Prostate gland (tissue), 2 donors: ENCODE results near the gene CDYL2. TPM values are rescaled to one million over a fixed set of nuclear protein-coding genes. Genes with fewer than 3 reads are reported as not detected.

Experiments used
- DNase-seq: peaks from one replicate; pipeline ENCODE4 v3.0.0-alpha.2; 2019; ENCODE audit warnings: low spot score
- H3K27ac ChIP-seq, 2 donors: fragments of 200-600 bp; sonication (generic); 2 replicates each; pipeline ENCODE4 v1.5.1; 2017 to 2019
- H3K27me3 ChIP-seq: fragments of 200-600 bp; sonication (generic); replicated peaks from 2 replicates; pipeline ENCODE4 v1.5.1; 2019; ENCODE audit not compliant: insufficient read depth
- H3K36me3 ChIP-seq, 2 donors: fragments of 200-600 bp; sonication (generic); 1 replicate in 1 of 2; 2 replicates in 1 of 2; pipeline versions ENCODE4 v1.5.1 to v1.8.1; 2017 to 2019
- H3K4me1 ChIP-seq: fragments of 200-600 bp; sonication (generic); replicated peaks from 2 replicates; pipeline ENCODE4 v1.5.1; 2019
- H3K4me3 ChIP-seq, 2 donors: fragments of 200-600 bp; sonication (generic); 2 replicates each; pipeline ENCODE4 v1.5.1; 2017 to 2019
- H3K9me3 ChIP-seq: fragments of 200-600 bp; sonication (generic); 2 replicates; pipeline ENCODE4 v1.5.1; 2017
- CTCF ChIP-seq, 4 experiments: fragments of 200-600 bp in 2 of 4; fragments of 450-650 bp in 2 of 4; sonication (generic) in 2 of 4; IDR thresholded peaks; 1 replicate in 3 of 4; 2 replicates in 1 of 4; pipeline ENCODE4 v1.5.1; 2016 to 2019; ENCODE audit warnings: antibody characterized with exemption in 4 of 4, mild to moderate bottlenecking in 2 of 4, moderate library complexity in 2 of 4
- POLR2A ChIP-seq: fragments of 450-650 bp; IDR thresholded peaks from one replicate; pipeline ENCODE4 v1.6.1; 2016; ENCODE audit warnings: antibody characterized with exemption, mild to moderate bottlenecking
- POLR2AphosphoS5 ChIP-seq: sonication (generic); formaldehyde crosslinking; IDR thresholded peaks from one replicate; pipeline ENCODE4 v1.6.1; 2017; ENCODE audit warnings: antibody characterized with exemption
- WGBS: methylation state at CpG from one replicate; pipeline ENCODE4 v1.1.5; 2018; 5-methylcytosine and 5-hydroxymethylcytosine counted together
- intact Hi-C: fragments of 100-400 bp; cut with DNase I; formaldehyde crosslinking; loops from one replicate; pipeline ENCODE4 v1.14.2; 2022
- total RNA-seq, 2 donors: library from RNA; depleted of rRNA; stranded (reverse); fragments of >200 nt; gene quantifications; one replicate each; pipeline ENCODE4 v1.1.0, GENCODE V29; 2016

CDYL2 gene
- total RNA-seq, 2 donors from 2014 or later: 42.8 to 63.7 TPM

GRCh38 chr16:80601182-80601581 is 203.2 kb downstream of the CDYL2 start:
- TF ChIP-seq CTCF (IDR thresholded peaks at IDR 0.05) (no peak), POLR2A (no peak), POLR2AphosphoS5 (no peak)
- no peak overlapping the region for H3K27ac ChIP-seq
- no peaks in the 10 kb centered on the region for H3K27me3 ChIP-seq
- intact Hi-C loops: no loop called here
- H3K4me1 ChIP-seq: no peaks in the 10 kb centered on the region
- no peaks in the 10 kb centered on the region for H3K9me3 ChIP-seq
- 97% methylated on average over 4 of the region's 4 CpGs for WGBS
- no peak overlapping the region for H3K4me3 ChIP-seq
- H3K36me3 ChIP-seq: no peaks in the 10 kb centered on the region
- no peak for DNase-seq

- no peak for DNase-seq
- TF ChIP-seq POLR2A: no peak
- TF ChIP-seq CTCF (IDR thresholded peaks at IDR 0.05): no peak
- TF ChIP-seq POLR2AphosphoS5: no peak
- Histone ChIP-seq H3K4me1 (no peaks in the 10 kb centered on the region), H3K27me3 (no peaks in the 10 kb centered on the region), H3K4me3 (no peak overlapping the region), H3K27ac (no peak overlapping the region), H3K9me3 (no peaks in the 10 kb centered on the region), H3K36me3 (no peaks in the 10 kb centered on the region)
- 88% methylated on average over 3 of the region's 3 CpGs for WGBS
- intact Hi-C loops: no loop called here
Measured at GRCh38 chr16:80599466-80599865, 204.9 kb downstream of the CDYL2 start.

- intact Hi-C loops: no loop called here
- no peaks in the 10 kb centered on the region for H3K9me3 ChIP-seq
- H3K27ac ChIP-seq: no peak overlapping the region
- no peaks in the 10 kb centered on the region for H3K4me1 ChIP-seq
- no peak overlapping the region for H3K4me3 ChIP-seq
- WGBS: 92% methylated on average over 7 of the region's 7 CpGs
- no peaks in the 10 kb centered on the region for H3K36me3 ChIP-seq
- no peaks in the 10 kb centered on the region for H3K27me3 ChIP-seq
- no peak for DNase-seq
- TF ChIP-seq CTCF (IDR thresholded peaks at IDR 0.05) (no peak), POLR2A (no peak), POLR2AphosphoS5 (no peak)
Measured at GRCh38 chr16:80596507-80597207, 207.7 kb downstream of the CDYL2 start.

- Histone ChIP-seq H3K27me3 (no peaks in the 10 kb centered on the region), H3K4me3 (no peak overlapping the region), H3K9me3 (no peaks in the 10 kb centered on the region), H3K27ac (no peak overlapping the region), H3K36me3 (no peaks in the 10 kb centered on the region), H3K4me1 (no peaks in the 10 kb centered on the region)
- DNase-seq: no peak
- intact Hi-C loops: no loop called here
- no peak for TF ChIP-seq POLR2A
- TF ChIP-seq CTCF (IDR thresholded peaks at IDR 0.05): no peak
- no peak for TF ChIP-seq POLR2AphosphoS5
Measured at GRCh38 chr16:80594756-80595155, 209.6 kb downstream of the CDYL2 start.

DNA sequence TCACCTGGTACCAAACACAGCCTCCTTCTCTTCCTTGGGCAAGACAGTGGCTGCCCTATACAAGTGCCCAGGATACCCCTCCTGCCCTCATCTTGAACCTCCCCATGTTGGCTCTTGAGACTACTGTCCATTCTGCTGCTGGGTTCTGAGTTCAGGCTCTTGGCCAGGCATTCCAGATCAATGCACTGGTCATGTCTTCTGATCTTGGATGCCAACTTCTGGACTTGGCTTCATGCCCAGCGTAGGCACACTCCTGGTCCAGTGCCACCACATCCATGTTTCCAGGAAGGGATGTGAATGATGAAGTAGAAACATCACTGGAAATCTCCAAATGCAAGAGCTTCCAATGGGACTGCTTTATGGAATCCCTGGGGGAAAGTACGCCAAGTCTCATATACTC is 212.1 kb downstream of the CDYL2 start:
- Histone ChIP-seq H3K36me3 (no peaks in the 10 kb centered on the region), H3K4me3 (no peak overlapping the region), H3K4me1 (no peaks in the 10 kb centered on the region), H3K27me3 (no peaks in the 10 kb centered on the region), H3K27ac (no peak overlapping the region), H3K9me3 (no peaks in the 10 kb centered on the region)
- no peak for TF ChIP-seq CTCF (IDR thresholded peaks at IDR 0.05)
- TF ChIP-seq POLR2A: no peak
- no peak for TF ChIP-seq POLR2AphosphoS5
- intact Hi-C loops: no loop called here
- no peak for DNase-seq
- 84% methylated on average over 2 of the region's 2 CpGs for WGBS
